GM21381 (cell line): ENCODE results near the gene CCDC27.

ENCODE experiments used
- ATAC-seq: cut with Tn5 transposase; IDR thresholded peaks from one replicate; pipeline ENCODE4 v1.9.1; 2021; ENCODE audit warnings: mild to moderate bottlenecking, moderate library complexity; ENCODE audit not compliant: unreplicated experiment

CCDC27 gene

DNA sequence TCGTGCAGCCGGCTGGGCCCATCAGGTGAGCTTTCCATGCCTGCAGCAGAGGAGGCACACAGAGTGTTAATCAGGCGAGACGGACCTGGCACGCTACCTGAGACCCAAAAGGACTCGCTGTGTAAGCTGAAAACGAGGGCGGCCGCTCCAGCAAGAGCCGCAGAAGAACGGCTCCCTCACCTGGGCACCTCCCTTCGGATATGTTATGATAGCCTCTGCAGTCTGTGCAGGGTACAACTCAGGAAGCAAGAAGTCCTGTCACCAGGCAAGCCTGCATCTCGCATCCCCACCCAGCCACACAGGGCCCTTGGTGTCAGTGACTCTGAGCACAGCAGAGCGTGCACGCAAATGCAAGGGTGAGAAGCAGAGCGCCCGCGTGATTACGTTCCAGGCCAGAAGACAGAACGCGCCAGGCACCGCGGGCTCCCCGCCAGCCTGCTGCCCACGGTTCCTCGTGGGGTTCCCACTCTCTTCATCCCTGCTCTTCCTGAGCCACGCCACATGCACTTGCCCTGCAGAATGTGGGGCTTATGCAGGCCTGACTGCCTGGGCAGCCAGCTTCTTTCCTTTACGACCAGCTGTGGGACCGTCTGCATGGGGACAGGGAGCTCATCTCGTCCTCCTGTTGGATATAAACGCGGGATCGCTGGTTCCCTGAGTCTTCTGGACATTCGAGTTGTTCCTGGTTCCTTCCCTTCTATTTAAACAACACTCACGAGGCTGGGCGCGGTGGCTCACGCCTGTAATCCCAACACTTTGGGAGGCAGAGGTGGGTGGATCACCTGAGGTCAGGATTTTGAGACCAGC lies 64.3 kb downstream of the CCDC27 start:
- no peak for ATAC-seq

DNA sequence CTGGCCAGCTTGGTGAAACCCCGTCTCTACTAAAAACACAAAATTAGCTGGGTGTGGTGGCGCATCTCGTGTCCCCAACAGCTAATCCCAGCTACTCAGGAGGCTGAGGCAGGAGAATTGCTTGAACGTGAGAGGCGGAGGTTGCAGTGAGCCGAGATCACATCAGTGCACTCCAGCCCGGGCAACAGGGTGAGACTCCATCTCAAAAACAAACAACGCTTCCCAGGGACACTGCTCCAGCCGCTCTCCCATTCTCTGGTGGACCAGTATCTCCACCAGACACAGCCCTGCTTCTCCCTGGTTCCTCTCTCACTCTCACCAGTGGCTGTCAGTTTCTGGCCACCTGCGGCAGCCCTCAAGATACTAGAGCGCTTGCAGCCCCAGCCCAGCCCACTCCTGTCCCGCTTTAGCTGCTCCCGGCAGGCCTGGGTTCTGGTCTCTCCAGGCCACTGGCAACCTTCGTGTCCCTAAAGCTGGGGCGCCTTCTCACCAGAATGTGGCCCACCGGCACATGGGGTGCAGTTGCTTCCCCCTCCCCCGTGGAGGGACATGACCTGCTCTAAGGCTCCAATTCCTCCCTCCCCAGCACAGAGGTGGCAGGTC lies 65.0 kb downstream of the CCDC27 start:
- ATAC-seq = no peak

DNA sequence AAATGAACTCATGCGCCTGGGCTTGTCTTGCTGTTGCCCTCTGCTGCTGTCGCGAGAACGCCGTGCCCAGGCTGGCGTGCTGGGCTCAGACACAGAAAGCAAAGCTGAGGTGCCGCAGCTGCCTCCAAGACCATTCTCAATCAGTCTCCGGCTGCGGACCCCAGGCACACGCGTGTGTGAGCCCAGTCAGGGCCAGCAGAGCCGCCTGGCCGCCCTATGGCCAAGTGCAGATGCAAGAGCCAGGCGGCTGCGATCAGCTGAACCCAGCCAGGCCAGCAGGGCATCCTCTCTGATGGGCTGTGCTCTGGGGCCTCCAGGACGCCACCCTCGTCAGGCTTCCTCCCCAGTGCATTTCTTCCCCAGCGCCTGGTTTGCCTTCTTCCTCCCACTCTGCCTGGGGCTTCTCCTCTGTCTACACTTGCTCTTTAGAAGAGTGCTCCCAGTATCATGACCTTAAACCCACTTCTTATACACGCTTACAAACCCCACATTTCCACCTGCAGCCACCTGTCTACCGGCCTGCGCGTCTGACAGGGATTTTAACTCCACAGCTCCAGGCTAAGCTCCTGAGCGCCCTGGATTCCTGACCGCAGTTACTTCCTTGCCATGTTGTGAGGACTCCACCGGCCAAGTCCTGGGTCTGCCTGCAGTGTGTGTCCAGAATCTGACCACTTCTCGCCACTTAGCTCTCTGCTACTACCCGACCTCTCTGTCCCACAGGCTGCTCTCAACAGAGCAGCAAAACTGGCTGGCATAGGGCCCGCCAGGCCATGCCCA lies 65.8 kb downstream of the CCDC27 start:
- ATAC-seq = no peak

DNA sequence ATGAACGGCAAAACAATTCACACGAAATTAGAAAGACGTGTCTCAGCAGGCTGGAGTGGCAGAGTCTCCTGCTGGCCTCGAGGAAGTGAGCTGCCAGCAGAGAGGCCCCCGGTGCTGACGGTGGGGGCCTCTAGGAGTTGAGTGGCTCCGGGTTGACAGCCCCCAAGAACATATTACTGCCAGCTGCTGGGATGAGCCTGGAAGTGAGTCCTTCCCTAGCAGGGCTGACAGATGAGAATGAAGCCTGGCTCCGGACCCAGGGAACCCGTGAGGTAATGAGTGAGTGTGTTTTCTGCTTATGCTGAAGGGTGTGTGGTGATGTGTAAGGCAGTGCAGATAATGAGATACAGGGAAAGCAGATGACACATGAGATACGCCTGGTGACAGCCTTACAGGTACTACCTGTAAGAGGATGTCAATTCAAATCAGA lies 67.5 kb downstream of the CCDC27 start:
- ATAC-seq = no peak

DNA sequence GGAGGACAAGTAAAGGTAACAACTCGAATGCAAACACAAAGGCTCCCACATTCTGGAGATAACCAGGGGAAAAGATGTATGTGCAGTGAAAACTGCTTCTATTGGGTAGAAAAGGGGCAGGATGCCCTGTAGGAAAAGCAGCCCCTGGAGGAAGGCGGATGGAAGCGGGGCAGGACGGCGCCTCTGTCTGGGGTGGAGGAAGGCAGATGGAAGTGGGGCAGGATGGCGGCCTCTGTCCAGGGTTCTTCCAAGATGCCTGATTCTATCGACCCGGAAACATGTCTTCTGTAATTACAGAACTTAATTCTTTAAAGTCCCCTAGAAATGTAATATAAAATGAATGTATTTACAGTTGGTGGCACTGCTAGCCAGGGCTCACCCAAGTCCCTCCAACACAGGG lies 68.1 kb downstream of the CCDC27 start:
- ATAC-seq = no peak

DNA sequence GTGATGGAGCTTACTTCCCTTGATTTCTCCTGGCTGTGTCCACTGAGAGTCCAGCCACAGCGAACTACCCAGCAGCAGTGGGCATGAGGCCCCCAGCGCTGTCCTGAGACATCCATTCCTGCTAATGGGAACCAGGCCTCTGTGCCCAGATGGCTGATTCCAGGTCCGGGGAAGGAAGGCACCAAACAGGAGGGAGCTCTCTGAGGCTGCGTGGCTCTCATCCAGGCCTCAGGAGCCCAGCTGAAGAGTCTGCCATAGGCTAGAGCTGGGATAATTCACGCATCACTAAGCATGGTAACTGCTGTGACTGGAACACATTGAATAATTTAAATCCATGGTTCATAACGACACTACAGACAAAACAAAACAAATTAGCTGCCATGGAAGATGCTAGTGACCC lies 68.8 kb downstream of the CCDC27 start:
- ATAC-seq = no peak
